NCI-H2227 treated with DMSO at 0.1 percent for 48 hours (cell line): Measurements from ENCODE around the gene ZDHHC23.

Experiments used
- DNase-seq: peaks from one replicate; lab custom pipeline; 2025; lab: John Stamatoyannopoulos, UW

Gene ZDHHC23

GRCh38 chr3:113947372-113948014, at the start of gene ZDHHC23:
ZDHHC23 (plus strand) TSS chr3:113948013; CDS start chr3:113948803, 790 bp downstream.
- DNase-seq, result peak; percentile 72

- no peak for DNase-seq
These were observed 48.9 kb upstream of the ZDHHC23 start for GRCh38 chr3:113898892-113899291.

GRCh38 chr3:113906568-113907140, 41.2 kb upstream of the ZDHHC23 start:
- DNase-seq, result no peak

- DNase-seq, result no peak
These were observed 39.7 kb upstream of the ZDHHC23 start for GRCh38 chr3:113908133-113908532.

- no peak for DNase-seq
These were observed 36.8 kb upstream of the ZDHHC23 start for GRCh38 chr3:113910966-113911365.

- DNase-seq, result peak; percentile 33
These were observed 35.1 kb upstream of the ZDHHC23 start for GRCh38 chr3:113912552-113913236.

GRCh38 chr3:113914646-113915045, 33.2 kb upstream of the ZDHHC23 start:
- DNase-seq, result no peak

GRCh38 chr3:113927556-113927955, 20.3 kb upstream of the ZDHHC23 start:
- DNase-seq, result no peak

GRCh38 chr3:113946831-113947230, 982 bp upstream of the ZDHHC23 start:
- DNase-seq, result no peak

- DNase-seq, result peak; percentile 54
These were observed 453 bp downstream of the ZDHHC23 start for GRCh38 chr3:113948015-113948917.

GRCh38 chr3:113952921-113953320, 5.1 kb downstream of the ZDHHC23 start:
- DNase-seq, result no peak

- DNase-seq, result no peak
These were observed 5.9 kb downstream of the ZDHHC23 start for GRCh38 chr3:113953677-113954076.

- DNase-seq, result no peak
These were observed 6.4 kb downstream of the ZDHHC23 start for GRCh38 chr3:113954091-113954685.

GRCh38 chr3:113963879-113964278, 16.1 kb downstream of the ZDHHC23 start:
- DNase-seq, result no peak

GRCh38 chr3:113966172-113966571, 18.4 kb downstream of the ZDHHC23 start:
- no peak for DNase-seq

- no peak for DNase-seq
These were observed 21.2 kb downstream of the ZDHHC23 start for GRCh38 chr3:113968986-113969385.

GRCh38 chr3:113977822-113978221, 30.0 kb downstream of the ZDHHC23 start:
- no peak for DNase-seq

GRCh38 chr3:113979916-113980315, 32.1 kb downstream of the ZDHHC23 start:
- no peak for DNase-seq

- peak; percentile 23 for DNase-seq
These were observed 34.0 kb downstream of the ZDHHC23 start for GRCh38 chr3:113981803-113982202.

- DNase-seq, result no peak
These were observed 35.7 kb downstream of the ZDHHC23 start for GRCh38 chr3:113983544-113983943.

- no peak for DNase-seq
These were observed 37.7 kb downstream of the ZDHHC23 start for GRCh38 chr3:113985541-113985940.

GRCh38 chr3:114005481-114005880, 57.7 kb downstream of the ZDHHC23 start:
- no peak for DNase-seq
